PC-9 (cell line): Measurements from ENCODE around the gene CTDNEP1.

ENCODE experiments used
- CTCF ChIP-seq: fragments of 200-600 bp; sonication (generic); conservative IDR thresholded peaks from 2 replicates; pipeline ENCODE4 v1.6.1; 2017; ENCODE audit warnings: mixed run types, antibody characterized with exemption, mild to moderate bottlenecking, moderate library complexity
- EZH2 ChIP-seq: fragments of 200-600 bp; sonication (generic); IDR thresholded peaks from 2 replicates; pipeline ENCODE4 v1.8.0; 2017; ENCODE audit warnings: antibody characterized with exemption, low read depth

DNA sequence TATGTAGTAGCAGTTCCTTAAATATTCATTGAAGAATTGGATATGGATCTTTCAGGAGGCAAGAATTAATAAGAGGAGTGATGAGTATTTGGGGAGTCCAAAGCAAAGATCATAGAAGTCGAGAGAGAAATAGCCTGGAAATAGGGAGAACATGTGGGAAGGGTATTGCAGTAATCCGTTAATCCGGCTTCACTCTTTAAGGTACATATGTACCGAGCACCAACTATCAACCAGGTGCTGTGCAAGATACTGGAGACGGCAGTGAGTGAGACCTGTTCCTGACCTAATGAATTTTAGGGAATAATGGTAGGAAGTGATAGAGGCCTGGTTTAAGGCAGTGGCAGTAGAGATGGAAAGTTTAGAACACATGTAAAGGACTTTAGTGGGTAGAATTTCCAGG, 1.5 kb upstream of the CTDNEP1 start:
- TF ChIP-seq CTCF = no peak
- TF ChIP-seq EZH2 = no peak
